OCI-LY1 (cell line): ENCODE results near the gene PSMA4.

ENCODE experiments used
- EZH2 ChIP-seq: fragments of 200-600 bp; sonication (generic), shearing (Covaris generic); IDR thresholded peaks from 2 replicates; pipeline ENCODE4 v1.8.0; 2017; ENCODE audit warnings: borderline replicate concordance, mixed run types, mild to moderate bottlenecking, antibody characterized with exemption, low read length, moderate library complexity, mixed read lengths
- TF ChIP-seq, protein P1 (sequence below): fragments of 200-600 bp; sonication (generic), shearing (Covaris generic); IDR thresholded peaks from 2 replicates; pipeline ENCODE4 v1.5.1; 2017; ENCODE audit warnings: mild to moderate bottlenecking, antibody characterized with exemption, low read length, moderate library complexity, mixed read lengths

DNA sequence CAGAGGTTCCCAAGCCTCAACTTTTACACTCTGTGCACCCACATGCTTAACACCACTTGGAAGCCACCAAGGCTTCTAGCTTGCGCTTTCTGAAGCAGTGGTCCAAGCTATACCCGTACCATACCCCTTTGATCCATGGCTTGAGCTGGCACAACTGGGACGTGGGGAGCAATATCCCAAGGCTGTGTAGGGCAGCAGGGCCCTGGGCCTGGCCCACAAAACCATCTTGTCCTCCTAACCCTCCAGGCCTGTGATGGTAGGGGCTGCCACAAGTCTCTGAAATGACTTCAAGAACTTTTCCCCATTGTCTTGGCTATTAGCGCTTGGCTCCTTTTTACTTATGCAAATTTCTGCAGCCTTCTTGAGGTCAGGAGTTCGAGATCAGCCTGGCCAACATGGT, 16.0 kb upstream of the PSMA4 start:
- TF ChIP-seq, protein P1, sequence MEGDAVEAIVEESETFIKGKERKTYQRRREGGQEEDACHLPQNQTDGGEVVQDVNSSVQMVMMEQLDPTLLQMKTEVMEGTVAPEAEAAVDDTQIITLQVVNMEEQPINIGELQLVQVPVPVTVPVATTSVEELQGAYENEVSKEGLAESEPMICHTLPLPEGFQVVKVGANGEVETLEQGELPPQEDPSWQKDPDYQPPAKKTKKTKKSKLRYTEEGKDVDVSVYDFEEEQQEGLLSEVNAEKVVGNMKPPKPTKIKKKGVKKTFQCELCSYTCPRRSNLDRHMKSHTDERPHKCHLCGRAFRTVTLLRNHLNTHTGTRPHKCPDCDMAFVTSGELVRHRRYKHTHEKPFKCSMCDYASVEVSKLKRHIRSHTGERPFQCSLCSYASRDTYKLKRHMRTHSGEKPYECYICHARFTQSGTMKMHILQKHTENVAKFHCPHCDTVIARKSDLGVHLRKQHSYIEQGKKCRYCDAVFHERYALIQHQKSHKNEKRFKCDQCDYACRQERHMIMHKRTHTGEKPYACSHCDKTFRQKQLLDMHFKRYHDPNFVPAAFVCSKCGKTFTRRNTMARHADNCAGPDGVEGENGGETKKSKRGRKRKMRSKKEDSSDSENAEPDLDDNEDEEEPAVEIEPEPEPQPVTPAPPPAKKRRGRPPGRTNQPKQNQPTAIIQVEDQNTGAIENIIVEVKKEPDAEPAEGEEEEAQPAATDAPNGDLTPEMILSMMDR = no peak
- no peak for TF ChIP-seq EZH2
